SK-N-SH (cell line): Measurements from ENCODE around the gene FAT2.

ENCODE experiments used
- CTCF ChIP-seq: fragments of 200-600 bp; sonication (generic); IDR thresholded peaks from 2 replicates; pipeline ENCODE4 v1.6.1; 2017; ENCODE audit warnings: antibody characterized with exemption, mild to moderate bottlenecking, moderate library complexity
- EZH2phosphoT487 ChIP-seq: fragments of 200-600 bp; sonication (generic); IDR thresholded peaks from 2 replicates; pipeline ENCODE4 v1.6.1; 2017; ENCODE audit warnings: low read depth, mixed run types, mild to moderate bottlenecking, antibody characterized with exemption, moderate library complexity, borderline replicate concordance
- MXI1 ChIP-seq: IDR thresholded peaks from 2 replicates; pipeline ENCODE4 v1.6.1; 2012; ENCODE audit warnings: mild to moderate bottlenecking, low read depth, low read length, improper control_type of control experiment

- TF ChIP-seq CTCF (no peak), MXI1 (no peak), EZH2phosphoT487 (no peak)
Observed at GRCh38 chr5:151597749-151598148, 6.6 kb upstream of the FAT2 start.
